K562 (cell line): ENCODE data around the gene MANEA. TPM values are rescaled to one million over a fixed set of nuclear protein-coding genes. Genes with fewer than 3 reads are reported as not detected.
A peak's percentile ranks its signal among the peaks of the same experiment; 100 is the strongest.

Source experiments
- ATAC-seq: fragments of 200-7000 bp; cut with Tn5 transposase; 3 replicates; pipeline ENCODE4 v1.9.1; 2020; ENCODE audit warnings: moderate library complexity
- BruUV-seq: library from RNA; stranded (reverse); fragments of 400-500 nt; replicated peaks from 2 replicates; lab custom pipeline; 2021; lab: Mats Ljungman, UMichigan
- CTCF ChIA-PET: fragments of 300-600 bp; formaldehyde crosslinking; extraction: SDS; loops from one replicate; lab custom pipeline; 2021; ENCODE audit warnings: low intra/inter-chr PET ratio; lab: Yijun Ruan, JAX
- POLR2A ChIA-PET: fragments of 300-600, 350-650 bp; sonication (Branson Sonifier 250); formaldehyde crosslinking; extraction: SDS; loops from one replicate; lab custom pipeline; 2021; ENCODE audit warnings: antibody characterized with exemption, inconsistent platforms; lab: Yijun Ruan, JAX
- DNase-seq, 4 experiments: peaks; one replicate each; pipeline versions ENCODE4 v3.0.0 to v3.0.0-alpha.2; 2011 to 2018; ENCODE audit warnings: low spot score in 3 of 4, mixed read lengths in 3 of 4; ENCODE audit errors: extremely low read depth in 1 of 4
- FAIRE-seq: peaks from 2 replicates; lab custom pipeline; 2011; peaks lifted over from hg19 to GRCh38; lab: Jason Lieb, UNC
- H2AFZ ChIP-seq: 2 replicates; pipeline ENCODE4 v1.6.0; 2011; ENCODE audit warnings: low read depth, low read length, control low read depth, inconsistent platforms
- H3K27ac ChIP-seq: fragments of 200-600 bp; 3 replicates; pipeline ENCODE4 v1.8.0; 2011; ENCODE audit warnings: low read depth, mild to moderate bottlenecking, control low read depth, inconsistent platforms, low read length, moderate library complexity, mixed read lengths; ENCODE audit errors: extremely low read depth
- H3K27me3 ChIP-seq, 2 experiments: fragments of 300-600 bp in 1 of 2; 2 replicates in 1 of 2; 3 replicates in 1 of 2; pipeline versions ENCODE4 v1.6.0 to v1.8.0; 2011; ENCODE audit warnings: inconsistent platforms in 2 of 2, low read length in 2 of 2, mild to moderate bottlenecking in 1 of 2, mixed read lengths in 1 of 2, moderate library complexity in 1 of 2; ENCODE audit not compliant: control insufficient read depth in 2 of 2, insufficient read depth in 2 of 2
- H3K36me3 ChIP-seq: fragments of 300-600 bp; 3 replicates; pipeline ENCODE4 v1.8.0; 2011; ENCODE audit warnings: mild to moderate bottlenecking, low read length, inconsistent platforms; ENCODE audit not compliant: control insufficient read depth, insufficient read depth
- H3K4me1 ChIP-seq, 2 experiments: fragments of 200-600 bp in 1 of 2; replicated peaks in 1 of 2; 2 replicates in 1 of 2; 3 replicates in 1 of 2; pipeline versions ENCODE4 v1.5.1 to v1.8.0; 2011; ENCODE audit warnings: inconsistent platforms in 2 of 2, low read length in 2 of 2, mild to moderate bottlenecking in 1 of 2, mixed read lengths in 1 of 2, moderate library complexity in 1 of 2; ENCODE audit not compliant: control insufficient read depth in 2 of 2, insufficient read depth in 2 of 2
- H3K4me2 ChIP-seq: 2 replicates; pipeline ENCODE4 v1.6.1; 2011; ENCODE audit warnings: low read length, control low read depth, inconsistent platforms, mixed read lengths; ENCODE audit not compliant: insufficient read depth
- H3K4me3 ChIP-seq: fragments of 200-600 bp; sonication (generic), shearing (Covaris generic); 2 replicates; pipeline ENCODE4 v1.5.1; 2016; ENCODE audit warnings: control low read depth, inconsistent platforms
- H3K79me2 ChIP-seq: fragments of 200-600 bp; 3 replicates; pipeline ENCODE4 v1.8.0; 2011; ENCODE audit warnings: low read length, inconsistent platforms; ENCODE audit not compliant: control insufficient read depth, insufficient read depth
- H3K9ac ChIP-seq, 2 experiments: 2 replicates each; pipeline versions ENCODE4 v1.6.0 to v1.6.1; 2011; ENCODE audit warnings: low read depth in 2 of 2, low read length in 2 of 2, control low read depth in 1 of 2, inconsistent platforms in 1 of 2, mild to moderate bottlenecking in 1 of 2, mixed read lengths in 1 of 2; ENCODE audit not compliant: insufficient read depth in 1 of 2
- H3K9me1 ChIP-seq: one replicate; pipeline ENCODE4 v1.6.0; 2011; ENCODE audit warnings: inconsistent platforms, mild to moderate bottlenecking, low read length, moderate library complexity; ENCODE audit not compliant: control insufficient read depth, insufficient read depth
- H3K9me3 ChIP-seq: replicated peaks from 2 replicates; pipeline ENCODE4 v1.5.1; 2011; ENCODE audit warnings: low read depth, low read length, inconsistent platforms; ENCODE audit not compliant: control insufficient read depth, insufficient read depth
- H4K20me1 ChIP-seq: replicated peaks from 2 replicates; pipeline ENCODE4 v1.6.1; 2011; ENCODE audit warnings: low read length, inconsistent platforms, mixed read lengths; ENCODE audit not compliant: control insufficient read depth, insufficient read depth
- C11orf30 ChIP-seq: fragments of 450-650 bp; IDR thresholded peaks from 2 replicates; pipeline ENCODE4 v1.6.1; 2016; ENCODE audit warnings: low read depth, mild to moderate bottlenecking
- CTBP1 ChIP-seq: fragments of 450-650 bp; IDR thresholded peaks from 2 replicates; pipeline ENCODE4 v1.6.1; 2016; ENCODE audit warnings: borderline replicate concordance
- GABPA ChIP-seq: fragments of 200-800 bp; sonication (Bioruptor generic); conservative IDR thresholded peaks from 2 replicates; pipeline ENCODE4 v1.6.1; 2016; ENCODE audit warnings: low read depth, missing genetic modification characterization, missing compliant biosample characterization
- MAFF ChIP-seq: IDR thresholded peaks from 2 replicates; pipeline ENCODE4 v1.6.1; 2012; ENCODE audit warnings: low read length, improper control_type of control experiment
- SUPT5H ChIP-seq: fragments of 450-650 bp; IDR thresholded peaks from 2 replicates; pipeline ENCODE4 v1.6.1; 2016
- TRIM24 ChIP-seq, 2 experiments: fragments of 450-650 bp; IDR thresholded peaks; 2 replicates each; pipeline ENCODE4 v1.6.1; 2016
- ZNF316 ChIP-seq: fragments of 450-650 bp; IDR thresholded peaks from 2 replicates; pipeline ENCODE4 v1.6.1; 2016
- WGBS: fragments of 100-300 bp; shearing (Covaris generic); methylation state at CpG from one replicate; pipeline ENCODE4 v1.1.6; 2016; ENCODE audit warnings: low coverage, mixed read lengths; ENCODE audit not compliant: insufficient coverage; ENCODE audit errors: missing lambda C conversion rate; 5-methylcytosine and 5-hydroxymethylcytosine counted together
- in situ Hi-C: fragments of 300-500 bp; cut with MboI; formaldehyde crosslinking; loops from 4 replicates; pipeline ENCODE4 v1.15.0; 2018; ENCODE audit warnings: inconsistent platforms, mixed read lengths
- intact Hi-C: fragments of 100-400 bp; cut with micrococcal nuclease; formaldehyde crosslinking; loops from 2 replicates; pipeline ENCODE4 v1.14.2; 2022
- polyA plus RNA-seq, 8 experiments: library from polyadenylated mRNA; depleted of rRNA in 4 of 8; stranded (reverse) in 5 of 8; unstranded in 3 of 8; fragments of >200 nt; fragmentation: Nextera tagmentation in 2 of 8; fragmentation: Illumina TruSeq in 1 of 8; extraction: Ambion mirVana in 2 of 8; extraction: Trizol in 1 of 8; gene quantifications; 2 replicates each; pipeline versions ENCODE4 v1.2.1 to v1.2.3, GENCODE V29; 2011 to 2014; ENCODE audit warnings: inconsistent platforms in 1 of 8, missing spikeins in 1 of 8
- total RNA-seq, 7 experiments: library from RNA; depleted of rRNA in 6 of 7; stranded (reverse); fragments of >200 nt in 6 of 7; fragmentation: Illumina TruSeq in 2 of 7; extraction: Trizol in 2 of 7; gene quantifications; 2 replicates each; pipeline versions ENCODE4 v1.2.1 to v1.2.3, GENCODE V29; 2011 to 2021; ENCODE audit warnings: low replicate concordance in 1 of 7

The MANEA gene
- total and polyA plus RNA-seq, 9 of the 15 experiments (the other 6 are each of a cell fraction or from before 2014, with no cell fraction given) = 4.8 to 16.1 (median 11.4) TPM

DNA sequence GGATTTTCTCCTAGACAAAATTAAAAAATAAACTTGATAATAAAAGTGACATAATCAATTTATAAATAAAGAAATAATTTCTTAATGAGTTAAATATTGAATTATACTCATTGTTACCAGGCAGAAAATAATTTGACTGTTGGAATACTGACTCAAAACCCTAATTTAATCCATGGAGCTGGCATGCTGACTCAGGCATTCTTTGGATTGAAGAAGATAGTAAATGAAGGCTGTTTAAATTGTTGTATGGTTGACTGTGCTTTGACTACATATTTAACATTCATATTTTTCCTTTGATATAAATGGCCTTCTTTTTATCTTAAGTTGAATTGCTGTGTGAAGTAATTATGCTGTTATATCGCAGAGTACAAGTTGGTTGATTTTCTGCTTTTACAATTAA lies 11.7 kb downstream of the MANEA start:
- 93% methylated on average over 1 of the region's 1 CpG for WGBS
- H3K27ac ChIP-seq = no peak overlapping the region
- no peak for TF ChIP-seq TRIM24 (IDR thresholded peaks at IDR 0.05)
- 0 out of 2 replicates have a peak, but pooled peaks have one; percentile 41 for TF ChIP-seq MAFF
- TF ChIP-seq SUPT5H = no peak
- TF ChIP-seq CTBP1 = no peak
- peak; percentile 51; the same call in 1 of the 2 replicates for TF ChIP-seq C11orf30
- TF ChIP-seq ZNF316 = peak; percentile 64
- TF ChIP-seq GABPA (tag) = no peak
- intact Hi-C loops = no loop called here
- no peak for ATAC-seq
- H3K9ac ChIP-seq = no peak overlapping the region
- H3K9me3 ChIP-seq = peaks cover 7% of the 10 kb centered on the region; the same call in 1 of the 2 replicates
- no peak overlapping the region for H3K4me2 ChIP-seq
- H2AFZ ChIP-seq = no peak overlapping the region
- POLR2A ChIA-PET = no interaction called here
- no peaks in the 10 kb centered on the region for H3K4me1 ChIP-seq
- no peaks in the 10 kb centered on the region for H4K20me1 ChIP-seq
- H3K9me1 ChIP-seq = no peaks in the 10 kb centered on the region
- peaks cover 15% of the 10 kb centered on the region; the same call in 2 of the 3 replicates for H3K36me3 ChIP-seq
- H3K4me3 ChIP-seq = no peak overlapping the region
- H3K79me2 ChIP-seq = peaks cover 30% of the 10 kb centered on the region
- no peak for FAIRE-seq
- BruUV-seq = no TSS peak
- CTCF ChIA-PET = no interaction called here
- no peaks in the 10 kb centered on the region for H3K27me3 ChIP-seq
- in situ Hi-C loops = no loop called here
- no peak for DNase-seq
